OCI-LY1 (cell line): ENCODE measurements around the gene MED27.

Source experiments
- EZH2 ChIP-seq: fragments of 200-600 bp; sonication (generic), shearing (Covaris generic); IDR thresholded peaks from 2 replicates; pipeline ENCODE4 v1.8.0; 2017; ENCODE audit warnings: borderline replicate concordance, mixed run types, mild to moderate bottlenecking, antibody characterized with exemption, low read length, moderate library complexity, mixed read lengths
- TF ChIP-seq, protein P1 (sequence below): fragments of 200-600 bp; sonication (generic), shearing (Covaris generic); IDR thresholded peaks from 2 replicates; pipeline ENCODE4 v1.5.1; 2017; ENCODE audit warnings: mild to moderate bottlenecking, antibody characterized with exemption, low read length, moderate library complexity, mixed read lengths

DNA sequence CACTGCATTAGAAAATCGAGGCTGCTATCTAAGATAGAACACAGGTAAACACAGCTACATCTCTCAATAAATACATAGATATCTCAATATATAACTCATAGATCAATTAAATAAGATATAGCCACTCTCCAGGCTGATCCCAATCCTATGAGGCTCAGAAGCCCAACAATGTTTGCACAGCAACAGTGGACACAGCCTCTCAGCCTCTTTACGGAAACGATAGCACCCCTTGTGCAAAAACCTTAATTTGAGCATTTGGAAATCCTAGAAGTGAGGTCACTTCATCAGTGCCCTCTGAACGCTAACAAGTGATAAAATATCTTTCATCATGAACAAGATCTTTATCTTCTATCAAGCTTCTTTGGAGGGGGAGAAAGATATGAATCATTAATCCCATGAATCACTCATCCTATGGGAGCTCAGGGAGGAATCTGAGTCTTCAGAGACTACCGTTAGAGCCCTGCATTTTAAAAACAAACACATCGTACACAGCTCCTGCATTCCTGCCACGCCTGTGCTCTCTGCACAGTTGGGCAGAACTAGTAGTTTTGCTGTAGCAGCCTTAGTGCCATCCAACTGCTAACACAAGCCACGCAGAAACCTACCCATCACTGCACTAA, 71.4 kb downstream of the MED27 start:
- TF ChIP-seq, protein P1, sequence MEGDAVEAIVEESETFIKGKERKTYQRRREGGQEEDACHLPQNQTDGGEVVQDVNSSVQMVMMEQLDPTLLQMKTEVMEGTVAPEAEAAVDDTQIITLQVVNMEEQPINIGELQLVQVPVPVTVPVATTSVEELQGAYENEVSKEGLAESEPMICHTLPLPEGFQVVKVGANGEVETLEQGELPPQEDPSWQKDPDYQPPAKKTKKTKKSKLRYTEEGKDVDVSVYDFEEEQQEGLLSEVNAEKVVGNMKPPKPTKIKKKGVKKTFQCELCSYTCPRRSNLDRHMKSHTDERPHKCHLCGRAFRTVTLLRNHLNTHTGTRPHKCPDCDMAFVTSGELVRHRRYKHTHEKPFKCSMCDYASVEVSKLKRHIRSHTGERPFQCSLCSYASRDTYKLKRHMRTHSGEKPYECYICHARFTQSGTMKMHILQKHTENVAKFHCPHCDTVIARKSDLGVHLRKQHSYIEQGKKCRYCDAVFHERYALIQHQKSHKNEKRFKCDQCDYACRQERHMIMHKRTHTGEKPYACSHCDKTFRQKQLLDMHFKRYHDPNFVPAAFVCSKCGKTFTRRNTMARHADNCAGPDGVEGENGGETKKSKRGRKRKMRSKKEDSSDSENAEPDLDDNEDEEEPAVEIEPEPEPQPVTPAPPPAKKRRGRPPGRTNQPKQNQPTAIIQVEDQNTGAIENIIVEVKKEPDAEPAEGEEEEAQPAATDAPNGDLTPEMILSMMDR: no peak
- TF ChIP-seq EZH2: no peak
